Caco-2 (cell line): ENCODE data around the gene FOXP1. TPM values are rescaled to one million over a fixed set of nuclear protein-coding genes. Genes with fewer than 3 reads are reported as not detected.

Experiments
- BruUV-seq: library from RNA; stranded (reverse); fragments of 400-500 nt; replicated peaks from 2 replicates; lab custom pipeline; 2021; lab: Mats Ljungman, UMichigan
- CTCF ChIA-PET: fragments of 300-600 bp; sonication (Branson Sonifier 250); formaldehyde crosslinking; loops from one replicate; lab custom pipeline; 2022; ENCODE audit warnings: antibody characterized with exemption; lab: Charles Lee
- POLR2A ChIA-PET: fragments of 300-600 bp; sonication (Branson Sonifier 250); formaldehyde crosslinking; loops from one replicate; lab custom pipeline; 2022; ENCODE audit warnings: antibody characterized with exemption; lab: Charles Lee
- DNase-seq, 2 experiments: peaks; one replicate each; pipeline versions ENCODE4 v3.0.0 to v3.0.0-alpha.2; 2020 to 2022
- H3K27me3 ChIP-seq: replicated peaks from 2 replicates; pipeline ENCODE4 v1.6.0; 2011; ENCODE audit warnings: low read length; ENCODE audit not compliant: control insufficient read depth, insufficient read depth
- H3K36me3 ChIP-seq: 2 replicates; pipeline ENCODE4 v1.5.1; 2011; ENCODE audit warnings: low read length; ENCODE audit not compliant: control insufficient read depth, insufficient read depth
- H3K4me1 ChIP-seq: fragments of 250-450 bp; sonication (Bioruptor Pico); 2 replicates; pipeline ENCODE4 v1.5.1; 2020; ENCODE audit warnings: mild to moderate bottlenecking
- H3K4me3 ChIP-seq: 2 replicates; pipeline ENCODE4 v1.5.1; 2011; ENCODE audit warnings: low read depth, mild to moderate bottlenecking, control low read depth, low read length
- H3K9me3 ChIP-seq: fragments of 250-450 bp; sonication (Bioruptor Pico); 2 replicates; pipeline ENCODE4 v1.5.1; 2020; ENCODE audit warnings: mild to moderate bottlenecking, moderate library complexity
- H3K27ac Mint-ChIP-seq: one replicate; pipeline ENCODE4 v1.8.0; 2022; ENCODE audit warnings: mixed read lengths; ENCODE audit not compliant: unreplicated experiment
- H3K27me3 Mint-ChIP-seq: one replicate; pipeline ENCODE4 v1.8.0; 2022; ENCODE audit warnings: mixed read lengths; ENCODE audit not compliant: insufficient read depth, unreplicated experiment
- H3K36me3 Mint-ChIP-seq: one replicate; pipeline ENCODE4 v1.8.0; 2022; ENCODE audit warnings: mild to moderate bottlenecking, mixed read lengths; ENCODE audit not compliant: insufficient read depth, unreplicated experiment
- H3K4me1 Mint-ChIP-seq: one replicate; pipeline ENCODE4 v1.8.0; 2022; ENCODE audit warnings: low read depth, mixed read lengths; ENCODE audit not compliant: unreplicated experiment
- H3K4me3 Mint-ChIP-seq: one replicate; pipeline ENCODE4 v1.8.0; 2022; ENCODE audit warnings: mild to moderate bottlenecking, moderate library complexity, mixed read lengths; ENCODE audit not compliant: unreplicated experiment
- H3K9me3 Mint-ChIP-seq: one replicate; pipeline ENCODE4 v1.8.0; 2022; ENCODE audit warnings: mixed read lengths; ENCODE audit not compliant: unreplicated experiment
- CTCF ChIP-seq, 2 experiments: fragments of 200-600 bp in 1 of 2; IDR thresholded peaks; 1 replicate in 1 of 2; 2 replicates in 1 of 2; pipeline versions ENCODE4 v1.5.1 to v1.8.0; 2011 to 2022; ENCODE audit warnings: antibody characterized with exemption in 1 of 2, control low read depth in 1 of 2, inconsistent platforms in 1 of 2, low read depth in 1 of 2, low read length in 1 of 2, mild to moderate bottlenecking in 1 of 2, moderate library complexity in 1 of 2; ENCODE audit not compliant: insufficient read depth in 1 of 2, severe bottlenecking in 1 of 2, unreplicated experiment in 1 of 2
- intact Hi-C: fragments of 100-400 bp; cut with micrococcal nuclease; formaldehyde crosslinking; loops from one replicate; pipeline ENCODE4 v1.10.0; 2022; ENCODE audit not compliant: unreplicated experiment
- total RNA-seq: library from RNA; stranded (reverse); gene quantifications from 2 replicates; pipeline ENCODE4 v1.2.3, GENCODE V29; 2022

The FOXP1 gene
- total RNA-seq, 1 experiment from 2014 or later, result 131 TPM

- Histone ChIP-seq H3K4me3 (no peak overlapping the region), H3K27me3 (no peaks in the 10 kb centered on the region), H3K36me3 (no peaks in the 10 kb centered on the region), H3K4me1 (no peaks in the 10 kb centered on the region), H3K9me3 (no peaks in the 10 kb centered on the region)
- no peak for TF ChIP-seq CTCF (IDR thresholded peaks at IDR 0.05; ENCODE audit: insufficient read depth in 1 of 2, low read depth in 1 of 2, low read length in 1 of 2, severe bottlenecking in 1 of 2, unreplicated experiment in 1 of 2)
- no peak for DNase-seq
- intact Hi-C loops, result no loop called here
- H3K27ac Mint-ChIP-seq, result no peak overlapping the region
- ChIA-PET POLR2A (no interaction called here), CTCF (no interaction called here)
- H3K36me3 Mint-ChIP-seq, result peaks cover 4% of the 10 kb centered on the region
- H3K4me1 Mint-ChIP-seq, result no peaks in the 10 kb centered on the region
- no peak overlapping the region for H3K4me3 Mint-ChIP-seq
- no peaks in the 10 kb centered on the region for H3K27me3 Mint-ChIP-seq
- peaks cover 9% of the 10 kb centered on the region for H3K9me3 Mint-ChIP-seq
- BruUV-seq, result no TSS peak
These were observed 115.0 kb downstream of the FOXP1 start for GRCh38 chr3:71468311-71469137.

GRCh38 chr3:71466483-71466882, 117.0 kb downstream of the FOXP1 start:
- H3K27ac Mint-ChIP-seq, result no peak overlapping the region
- H3K36me3 Mint-ChIP-seq, result peaks cover 4% of the 10 kb centered on the region
- Histone ChIP-seq H3K4me1 (peaks cover 13% of the 10 kb centered on the region), H3K27me3 (no peaks in the 10 kb centered on the region), H3K4me3 (no peak overlapping the region), H3K36me3 (no peaks in the 10 kb centered on the region), H3K9me3 (no peaks in the 10 kb centered on the region)
- TF ChIP-seq CTCF (IDR thresholded peaks at IDR 0.05; ENCODE audit: insufficient read depth in 1 of 2, low read depth in 1 of 2, low read length in 1 of 2, severe bottlenecking in 1 of 2, unreplicated experiment in 1 of 2), result no peak
- intact Hi-C loops, result no loop called here
- no peaks in the 10 kb centered on the region for H3K9me3 Mint-ChIP-seq
- no peak overlapping the region for H3K4me3 Mint-ChIP-seq
- H3K4me1 Mint-ChIP-seq, result peaks cover 14% of the 10 kb centered on the region
- ChIA-PET POLR2A (no interaction called here), CTCF (no interaction called here)
- no peak for DNase-seq
- no TSS peak for BruUV-seq
- H3K27me3 Mint-ChIP-seq, result no peaks in the 10 kb centered on the region

- Histone ChIP-seq H3K36me3 (no peaks in the 10 kb centered on the region), H3K27me3 (no peaks in the 10 kb centered on the region), H3K4me3 (no peak overlapping the region), H3K4me1 (peaks cover 23% of the 10 kb centered on the region), H3K9me3 (no peaks in the 10 kb centered on the region)
- intact Hi-C loops, result no loop called here
- Mint-ChIP-seq H3K9me3 (no peaks in the 10 kb centered on the region), H3K4me3 (no peak overlapping the region), H3K27me3 (no peaks in the 10 kb centered on the region), H3K27ac (no peak overlapping the region), H3K36me3 (peaks cover 4% of the 10 kb centered on the region), H3K4me1 (peaks cover 23% of the 10 kb centered on the region)
- CTCF ChIA-PET, result interaction anchor here (0.6 kb wide), 1 partner anchor 14 kb away, joined by 3 read pairs; no protein-coding TSS in a partner anchor
- BruUV-seq, result no TSS peak
- no peak for DNase-seq
- POLR2A ChIA-PET, result no interaction called here
- no peak for TF ChIP-seq CTCF (IDR thresholded peaks at IDR 0.05; ENCODE audit: insufficient read depth in 1 of 2, low read depth in 1 of 2, low read length in 1 of 2, severe bottlenecking in 1 of 2, unreplicated experiment in 1 of 2)
These were observed 118.0 kb downstream of the FOXP1 start for GRCh38 chr3:71465371-71466036.
